HepG2 (cell line): ENCODE measurements around the gene PEAK1.
A peak's percentile ranks its signal among the peaks of the same experiment; 100 is the strongest.

Source experiments
- CHD2 ChIP-seq: IDR thresholded peaks from 2 replicates; pipeline ENCODE4 v1.6.1; 2011; ENCODE audit warnings: low read depth, low read length, improper control_type of control experiment
- CTCF ChIP-seq: sonication (generic); formaldehyde crosslinking; IDR thresholded peaks from 2 replicates; pipeline ENCODE4 v1.5.0; 2020; ENCODE audit warnings: mild to moderate bottlenecking, missing genetic modification reagents, moderate library complexity
- KAT8 ChIP-seq: IDR thresholded peaks from 2 replicates; pipeline ENCODE4 v1.6.1; 2016; ENCODE audit warnings: missing genetic modification reagents, missing compliant biosample characterization
- RXRA ChIP-seq: sonication (generic); formaldehyde crosslinking; IDR thresholded peaks from 2 replicates; pipeline ENCODE4 v1.5.1; 2020; ENCODE audit warnings: missing genetic modification reagents
- ZKSCAN1 ChIP-seq: fragments of 150-350 bp; IDR thresholded peaks from 2 replicates; pipeline ENCODE4 v1.6.1; 2014; ENCODE audit warnings: low read length
- ZNF121 ChIP-seq: sonication (generic); formaldehyde crosslinking; IDR thresholded peaks from 2 replicates; pipeline ENCODE4 v1.5.0; 2020; ENCODE audit warnings: mild to moderate bottlenecking, missing genetic modification reagents
- ZNF274 ChIP-seq: sonication (generic); formaldehyde crosslinking; IDR thresholded peaks from 2 replicates; pipeline ENCODE4 v1.5.1; 2020; ENCODE audit warnings: mild to moderate bottlenecking, missing genetic modification reagents
- ZNF776 ChIP-seq: sonication (generic); formaldehyde crosslinking; IDR thresholded peaks from 2 replicates; pipeline ENCODE4 v1.4.0; 2020; ENCODE audit warnings: mild to moderate bottlenecking, missing genetic modification reagents
- TF ChIP-seq, protein P1 (sequence below): sonication (generic); formaldehyde crosslinking; IDR thresholded peaks from 2 replicates; pipeline ENCODE4 v1.5.0; 2020; ENCODE audit warnings: mild to moderate bottlenecking, missing genetic modification reagents, borderline replicate concordance

GRCh38 chr15:77311618-77312398, 108.1 kb downstream of the PEAK1 start:
- TF ChIP-seq ZKSCAN1: no peak
- TF ChIP-seq CHD2: no peak
- no peak for TF ChIP-seq RXRA (CRISPR knock-in tag)
- TF ChIP-seq CTCF (CRISPR knock-in tag): peak; percentile 61
- TF ChIP-seq ZNF776 (CRISPR knock-in tag): no peak
- no peak for TF ChIP-seq ZNF121 (CRISPR knock-in tag)
- no peak for TF ChIP-seq ZNF274
- TF ChIP-seq, protein P1, sequence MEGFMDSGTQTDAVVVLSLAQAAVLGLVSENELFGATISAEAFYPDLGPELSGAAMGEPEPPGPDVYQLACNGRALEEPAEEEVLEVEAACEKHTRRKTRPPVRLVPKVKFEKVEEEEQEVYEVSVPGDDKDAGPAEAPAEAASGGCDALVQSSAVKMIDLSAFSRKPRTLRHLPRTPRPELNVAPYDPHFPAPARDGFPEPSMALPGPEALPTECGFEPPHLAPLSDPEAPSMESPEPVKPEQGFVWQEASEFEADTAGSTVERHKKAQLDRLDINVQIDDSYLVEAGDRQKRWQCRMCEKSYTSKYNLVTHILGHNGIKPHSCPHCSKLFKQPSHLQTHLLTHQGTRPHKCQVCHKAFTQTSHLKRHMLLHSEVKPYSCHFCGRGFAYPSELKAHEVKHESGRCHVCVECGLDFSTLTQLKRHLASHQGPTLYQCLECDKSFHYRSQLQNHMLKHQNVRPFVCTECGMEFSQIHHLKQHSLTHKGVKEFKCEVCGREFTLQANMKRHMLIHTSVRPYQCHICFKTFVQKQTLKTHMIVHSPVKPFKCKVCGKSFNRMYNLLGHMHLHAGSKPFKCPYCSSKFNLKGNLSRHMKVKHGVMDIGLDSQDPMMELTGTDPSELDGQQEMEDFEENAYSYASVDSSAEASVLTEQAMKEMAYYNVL (CRISPR knock-in tag): no peak
- no peak for TF ChIP-seq KAT8
